ENCODE measurements around the gene TRAPPC8. TPM values are rescaled to one million over a fixed set of nuclear protein-coding genes. Genes with fewer than 3 reads are reported as not detected.

The TRAPPC8 gene
- total RNA-seq, 1 donor from 2014 or later: 6.8 TPM

- intact Hi-C loops (cut with DNase I): no loop called here
- TF ChIP-seq CTCF (IDR thresholded peaks at IDR 0.05): no peak
- no peak overlapping the region for H3K27ac ChIP-seq
- no peaks in the 10 kb centered on the region for H3K27me3 ChIP-seq
- peaks cover 30 to 60% of the 10 kb centered on the region in 2 donors for H3K36me3 ChIP-seq
- H3K4me1 ChIP-seq: no peaks in the 10 kb centered on the region
- DNase-seq (ENCODE audit: low spot score in 2 of 2): no peak
- H3K4me3 ChIP-seq: no peak overlapping the region
- peaks cover 5 to 10% of the 10 kb centered on the region in 2 donors for H3K9me3 ChIP-seq
These were observed 65.0 kb downstream of the TRAPPC8 start for GRCh38 chr18:31877900-31878299.

GRCh38 chr18:31876707-31877106, 66.2 kb downstream of the TRAPPC8 start:
- Histone ChIP-seq H3K4me1 (no peaks in the 10 kb centered on the region), H3K36me3 (peaks cover 26 to 65% of the 10 kb centered on the region in 2 donors), H3K27ac (no peak overlapping the region), H3K9me3 (peaks cover 5 to 9% of the 10 kb centered on the region in 2 donors), H3K4me3 (no peak overlapping the region), H3K27me3 (no peaks in the 10 kb centered on the region)
- no peak for DNase-seq (ENCODE audit: low spot score in 2 of 2)
- no peak for TF ChIP-seq CTCF (IDR thresholded peaks at IDR 0.05)
- intact Hi-C loops (cut with DNase I): no loop called here

GRCh38 chr18:31875301-31875700, 67.6 kb downstream of the TRAPPC8 start:
- Histone ChIP-seq H3K4me1 (no peaks in the 10 kb centered on the region), H3K27me3 (no peaks in the 10 kb centered on the region), H3K27ac (no peak overlapping the region), H3K36me3 (peaks cover 29 to 53% of the 10 kb centered on the region in 2 donors), H3K9me3 (no peaks in the 10 kb centered on the region), H3K4me3 (no peak overlapping the region)
- intact Hi-C loops (cut with DNase I): no loop called here
- no peak for DNase-seq (ENCODE audit: low spot score in 2 of 2)
- TF ChIP-seq CTCF (IDR thresholded peaks at IDR 0.05): no peak

- intact Hi-C loops (cut with DNase I): no loop called here
- no peak overlapping the region for H3K4me3 ChIP-seq
- H3K4me1 ChIP-seq: no peaks in the 10 kb centered on the region
- H3K27ac ChIP-seq: no peak overlapping the region
- H3K36me3 ChIP-seq: peaks cover 21 to 47% of the 10 kb centered on the region in 2 donors
- no peaks in the 10 kb centered on the region for H3K27me3 ChIP-seq
- no peak for DNase-seq (ENCODE audit: low spot score in 2 of 2)
- no peak for TF ChIP-seq CTCF (IDR thresholded peaks at IDR 0.05)
- H3K9me3 ChIP-seq: no peaks in the 10 kb centered on the region
These were observed 79.8 kb downstream of the TRAPPC8 start for GRCh38 chr18:31863103-31863502.

GRCh38 chr18:31860488-31860887, 82.4 kb downstream of the TRAPPC8 start:
- no peak overlapping the region for H3K27ac ChIP-seq

More at GRCh38 chr18:31860488-31860887, 82.4 kb downstream of the TRAPPC8 start:
- no peaks in the 10 kb centered on the region for H3K4me1 ChIP-seq
- no peaks in the 10 kb centered on the region for H3K27me3 ChIP-seq
- intact Hi-C loops (cut with DNase I): no loop called here
- H3K36me3 ChIP-seq: peaks cover 31 to 46% of the 10 kb centered on the region in 2 donors
- no peak overlapping the region for H3K4me3 ChIP-seq
- DNase-seq (ENCODE audit: low spot score in 2 of 2): no peak
- no peaks in the 10 kb centered on the region for H3K9me3 ChIP-seq
- TF ChIP-seq CTCF (IDR thresholded peaks at IDR 0.05): no peak

All from ascending aorta (tissue), 2 donors.